CD4-positive, alpha-beta T cell treated with Interleukin-4 for 1 hour (primary cell): ENCODE data around the gene NKX1-1.

Source experiments
- DNase-seq, 2 donors: peaks; one replicate each; pipeline ENCODE4 v3.0.0-alpha.2; 2020 to 2022

Gene NKX1-1

DNA sequence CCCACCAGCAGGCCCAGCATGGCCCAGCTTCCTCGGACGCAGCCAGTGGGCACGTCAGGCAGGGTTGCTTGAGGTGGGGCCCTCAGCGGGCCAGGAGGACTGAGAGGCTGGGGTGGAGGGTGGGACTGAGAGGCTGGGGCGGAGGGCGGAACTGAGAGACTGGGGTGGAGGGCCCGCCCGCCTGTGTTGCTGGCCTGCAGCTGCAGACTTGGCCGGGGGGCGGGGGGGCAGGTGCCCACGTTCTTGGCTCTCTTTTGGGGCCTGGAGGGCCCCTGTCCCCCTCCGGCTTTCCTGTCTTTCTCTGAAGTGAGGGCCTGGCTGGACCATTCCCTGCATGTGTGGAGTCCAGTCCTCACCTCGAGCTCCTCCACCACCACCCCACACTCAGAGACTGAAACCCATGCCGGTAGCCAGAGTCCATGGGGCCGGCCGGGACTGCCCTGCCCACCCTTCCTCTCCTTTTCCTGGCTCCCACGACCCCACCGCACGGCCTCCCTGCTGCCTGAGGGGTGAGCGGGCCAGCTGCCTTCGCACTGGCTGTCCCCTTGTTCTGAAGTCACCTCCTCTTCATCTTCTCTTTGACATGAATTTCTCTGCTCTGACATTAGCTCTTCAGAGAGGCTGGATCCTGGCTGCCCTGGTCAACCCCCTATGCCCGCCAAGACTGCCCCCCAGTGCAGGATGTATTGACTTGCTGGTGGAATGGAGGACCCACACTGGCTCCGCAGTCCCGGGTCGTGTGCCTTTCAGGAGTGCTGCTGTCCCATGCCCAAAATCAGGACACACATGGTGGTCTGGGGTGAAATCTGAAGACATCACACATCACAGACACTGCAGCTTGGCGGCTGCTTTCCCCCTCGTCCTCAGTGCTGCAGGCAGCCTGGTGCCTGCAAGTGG is 10.1 kb upstream of the NKX1-1 start:
- no peak for DNase-seq

DNA sequence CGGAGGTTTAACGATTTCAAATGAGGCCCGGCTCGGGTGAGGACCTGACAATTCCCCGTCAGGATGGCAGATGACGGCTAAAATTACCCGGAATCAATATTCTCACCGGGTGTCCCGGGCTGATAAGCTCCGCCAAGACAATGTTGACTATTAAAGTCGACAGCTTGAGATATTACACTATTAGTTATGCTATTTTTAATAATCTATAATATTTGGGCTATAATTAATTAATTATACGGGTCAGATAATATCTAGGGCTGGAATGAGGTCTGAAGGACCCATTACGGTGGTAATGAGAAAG is 9.4 kb upstream of the NKX1-1 start:
- no peak for DNase-seq

DNA sequence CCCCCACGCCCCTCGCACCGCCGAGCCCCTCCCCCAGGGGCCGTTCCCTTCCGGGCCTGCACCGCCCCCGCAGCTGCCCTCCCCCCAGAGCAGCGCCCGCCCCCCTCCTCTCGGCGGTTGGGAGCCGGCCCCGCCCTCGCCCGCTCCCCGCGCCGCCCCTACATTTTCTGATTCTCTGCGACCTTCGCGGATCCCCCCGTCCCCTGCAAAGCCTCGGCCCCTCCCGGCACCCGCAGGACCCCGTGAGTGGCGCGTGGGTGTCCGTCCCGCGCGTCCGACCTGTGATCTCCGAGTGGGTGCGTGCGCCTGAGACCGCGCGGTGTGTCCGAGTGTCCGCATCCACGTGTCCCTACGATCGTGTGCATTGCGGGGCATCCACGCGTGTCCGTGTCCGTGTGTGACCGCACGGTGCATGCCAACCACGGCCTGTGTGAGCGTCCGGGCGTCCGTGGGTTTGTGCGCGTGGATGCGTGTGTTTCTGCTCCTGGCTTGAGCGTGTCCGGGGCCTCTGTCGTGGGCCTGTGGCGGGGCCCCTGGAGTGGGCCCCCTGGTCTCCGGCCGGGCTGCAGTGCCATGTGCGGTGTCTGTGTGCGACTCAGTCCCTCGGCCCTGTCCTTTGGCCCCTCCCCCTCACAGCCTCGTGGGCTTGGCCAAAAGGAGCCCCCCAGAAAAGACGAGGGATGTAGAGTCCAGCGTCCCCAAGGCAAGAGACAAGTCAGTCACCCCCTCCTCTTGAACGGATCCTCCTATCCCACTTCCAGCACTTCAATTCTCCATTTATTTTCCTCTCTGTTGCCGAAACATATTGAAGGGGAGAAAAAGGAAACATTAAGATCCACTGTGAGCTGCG is 8.8 kb upstream of the NKX1-1 start:
- DNase-seq = no peak

DNA sequence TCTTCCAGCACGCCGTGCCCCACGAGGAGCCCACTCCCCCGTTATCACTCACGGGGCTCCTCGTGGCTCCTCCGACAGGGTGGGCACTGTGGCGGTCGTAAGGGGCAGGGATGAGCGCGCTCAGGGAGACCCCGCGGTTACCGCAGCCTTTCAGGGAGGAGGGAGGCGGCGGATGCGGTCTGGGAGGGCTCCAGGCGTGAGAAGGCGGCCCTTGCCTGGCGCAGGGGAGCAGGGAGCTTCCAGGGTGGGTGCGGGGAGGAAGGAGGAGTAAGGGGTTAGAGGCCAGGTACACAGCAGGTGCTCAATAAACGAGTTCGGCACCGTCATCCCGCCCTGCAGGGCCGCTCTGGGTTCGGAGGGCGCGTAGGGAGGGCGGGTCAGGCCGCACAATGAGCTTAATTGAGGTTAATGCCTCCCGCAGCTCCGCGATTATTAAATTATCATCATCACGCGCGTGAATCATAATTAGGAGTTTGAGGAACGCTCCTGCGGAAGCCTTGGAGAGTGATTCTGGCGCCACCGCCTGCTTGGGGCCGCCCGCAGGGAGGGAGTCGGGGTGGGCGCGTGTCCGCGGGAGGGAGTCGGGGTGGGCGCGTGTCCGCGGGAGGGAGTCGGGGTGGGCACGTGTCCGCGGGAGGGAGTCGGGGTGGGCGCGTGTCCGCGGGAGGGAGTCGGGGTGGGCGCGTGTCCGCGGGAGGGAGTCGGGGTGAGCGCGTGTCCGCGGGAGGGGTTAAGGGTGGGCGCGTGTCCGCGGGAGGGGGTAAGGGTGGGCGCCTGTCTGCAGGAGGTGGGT is 7.6 kb upstream of the NKX1-1 start:
- DNase-seq = no peak

DNA sequence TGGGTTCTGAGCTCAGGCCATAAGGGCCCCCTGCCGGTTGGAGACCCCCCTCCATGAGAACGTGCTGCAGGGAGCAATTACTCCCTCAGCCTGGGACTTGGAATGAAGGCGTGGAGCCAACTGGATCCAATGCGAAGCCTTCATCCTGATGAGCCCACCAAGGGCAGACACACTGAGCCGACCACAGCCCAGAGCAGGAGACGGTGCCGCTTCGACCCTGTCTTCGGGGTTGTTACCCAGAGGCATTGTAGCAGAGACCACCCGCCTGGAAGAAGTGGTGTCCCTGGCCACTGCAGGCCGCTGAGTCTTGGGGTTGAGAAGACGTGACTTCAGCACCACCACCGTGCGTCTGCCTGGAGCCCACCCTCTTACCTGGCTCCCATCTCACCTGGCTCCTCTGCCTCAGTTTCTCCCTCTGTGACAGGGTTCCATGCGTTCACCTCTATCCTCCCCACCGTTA is 7.0 kb upstream of the NKX1-1 start:
- DNase-seq = no peak

DNA sequence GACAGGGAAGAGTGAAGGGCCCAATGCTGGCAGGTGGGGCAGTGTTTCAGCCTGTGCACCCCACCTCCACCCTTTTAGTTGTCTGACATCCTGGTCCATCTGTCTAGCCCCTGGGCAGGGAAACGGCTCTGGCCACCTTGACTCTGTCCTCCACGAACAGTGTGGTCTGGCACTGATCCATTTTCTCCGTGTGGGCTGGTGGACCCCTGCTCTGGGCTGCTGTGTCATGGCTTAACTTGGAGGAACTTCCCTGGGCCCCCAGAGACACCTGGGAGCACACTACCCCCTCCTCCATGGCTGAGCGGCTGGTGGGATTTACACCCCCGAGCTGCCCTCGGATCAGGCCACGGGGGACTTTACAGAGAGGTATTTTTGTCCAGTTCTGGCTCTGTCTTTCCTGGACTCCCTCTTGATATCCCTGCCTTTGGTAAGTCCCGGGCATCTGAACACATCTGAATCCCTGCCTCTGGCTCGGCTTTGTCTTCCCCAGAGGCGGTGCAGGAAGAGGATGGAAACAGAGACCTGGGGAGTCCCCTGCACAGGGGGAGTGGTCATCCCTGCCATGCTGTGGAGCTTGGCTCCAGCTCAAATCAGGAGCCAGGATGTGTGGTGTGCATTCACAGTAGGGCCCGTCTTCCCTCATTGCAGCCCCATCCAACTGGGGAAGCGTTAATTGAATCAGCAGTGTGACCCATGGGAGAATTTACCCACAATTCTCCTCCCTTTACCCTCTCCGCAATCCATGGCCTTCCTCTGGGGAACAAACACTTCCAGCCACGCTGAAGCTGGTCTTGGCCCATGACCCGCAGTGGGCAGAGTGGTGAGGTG is 6.3 kb upstream of the NKX1-1 start:
- no peak for DNase-seq

DNA sequence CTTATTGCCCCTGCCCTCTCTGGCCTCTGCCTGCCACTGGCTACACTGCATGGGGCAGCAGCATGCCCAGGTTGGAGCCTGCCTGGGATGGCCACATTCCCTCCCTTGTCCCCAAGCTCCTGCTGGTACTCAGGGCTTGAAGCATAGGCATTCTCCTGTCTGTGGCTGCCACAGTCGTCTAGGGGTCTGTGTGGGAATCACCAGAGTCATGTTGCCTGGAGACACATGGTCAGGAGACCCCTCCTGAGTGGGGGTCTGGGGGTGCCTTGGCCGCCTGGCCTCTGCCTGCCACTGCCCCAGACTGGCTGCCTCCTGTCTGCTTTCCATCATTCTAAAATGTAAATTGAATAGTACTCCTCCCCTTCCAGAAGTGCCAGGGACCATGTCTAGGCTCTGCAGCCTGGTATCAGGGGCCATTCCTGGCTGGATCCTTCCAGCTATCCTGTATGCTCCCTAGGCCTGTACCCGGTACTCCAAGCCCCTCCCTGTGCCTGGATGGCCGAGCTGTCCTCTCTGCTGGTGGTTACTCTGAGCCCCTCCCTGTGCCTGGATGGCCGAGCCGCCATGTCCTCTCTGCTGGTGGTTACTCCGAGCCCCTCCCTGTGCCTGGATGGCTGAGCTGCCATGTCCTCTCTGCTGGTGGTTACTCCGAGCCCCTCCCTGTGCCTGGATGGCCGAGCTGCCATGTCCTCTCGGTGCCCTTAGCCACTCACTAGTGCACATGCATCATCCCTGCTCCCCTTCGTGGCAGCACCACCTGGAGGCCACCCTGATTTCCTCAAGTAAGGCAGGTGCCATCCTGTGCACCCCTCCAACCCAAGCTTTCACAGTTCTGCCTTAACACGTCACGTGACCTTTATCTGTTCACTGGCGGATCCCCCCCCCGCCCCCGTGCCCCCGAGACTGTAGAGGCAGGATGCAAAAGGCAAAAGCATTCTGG is 5.5 kb upstream of the NKX1-1 start:
- DNase-seq = no peak

DNA sequence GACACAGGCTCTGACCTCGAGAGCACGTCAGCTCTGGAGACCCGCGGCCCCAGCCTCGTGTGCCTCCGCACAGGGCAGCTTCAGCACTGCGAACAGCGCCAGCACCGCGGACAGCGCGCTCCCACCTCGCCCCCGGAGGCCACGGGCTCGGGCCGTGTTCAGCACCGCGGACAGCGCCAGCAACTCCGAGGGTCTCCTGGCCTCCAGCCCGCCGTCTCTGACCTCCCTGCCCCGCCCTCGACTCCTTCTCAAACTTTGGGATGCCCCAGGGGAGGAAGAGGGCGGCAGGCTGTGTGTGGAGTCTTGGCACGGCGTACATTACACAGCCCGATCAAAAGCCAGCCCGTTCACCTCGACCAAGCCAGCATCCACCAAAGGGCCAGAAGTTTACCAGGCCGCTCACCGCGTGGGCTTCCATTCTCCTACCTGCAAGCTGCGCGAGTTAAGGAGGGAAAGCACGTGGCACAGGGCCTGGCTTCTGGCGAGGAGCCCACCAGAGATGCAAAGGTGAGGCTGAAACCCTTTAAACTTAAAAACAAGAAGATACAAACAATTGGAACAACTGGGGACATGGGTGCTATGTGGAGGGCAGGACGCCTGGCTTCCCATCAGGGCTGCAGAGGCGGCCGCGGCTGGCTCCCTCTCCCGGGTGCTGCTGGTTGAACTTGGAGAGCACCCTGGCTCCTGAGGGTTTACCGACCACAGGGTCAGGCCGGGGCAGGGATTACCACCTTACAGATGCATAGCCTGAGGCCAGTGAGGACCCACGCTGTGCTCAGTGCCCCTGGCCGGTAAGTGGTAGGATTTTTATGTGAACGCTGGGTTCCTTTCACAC is 4.5 kb upstream of the NKX1-1 start:
- DNase-seq = peak in 1 of 2 donors; percentile 33

DNA sequence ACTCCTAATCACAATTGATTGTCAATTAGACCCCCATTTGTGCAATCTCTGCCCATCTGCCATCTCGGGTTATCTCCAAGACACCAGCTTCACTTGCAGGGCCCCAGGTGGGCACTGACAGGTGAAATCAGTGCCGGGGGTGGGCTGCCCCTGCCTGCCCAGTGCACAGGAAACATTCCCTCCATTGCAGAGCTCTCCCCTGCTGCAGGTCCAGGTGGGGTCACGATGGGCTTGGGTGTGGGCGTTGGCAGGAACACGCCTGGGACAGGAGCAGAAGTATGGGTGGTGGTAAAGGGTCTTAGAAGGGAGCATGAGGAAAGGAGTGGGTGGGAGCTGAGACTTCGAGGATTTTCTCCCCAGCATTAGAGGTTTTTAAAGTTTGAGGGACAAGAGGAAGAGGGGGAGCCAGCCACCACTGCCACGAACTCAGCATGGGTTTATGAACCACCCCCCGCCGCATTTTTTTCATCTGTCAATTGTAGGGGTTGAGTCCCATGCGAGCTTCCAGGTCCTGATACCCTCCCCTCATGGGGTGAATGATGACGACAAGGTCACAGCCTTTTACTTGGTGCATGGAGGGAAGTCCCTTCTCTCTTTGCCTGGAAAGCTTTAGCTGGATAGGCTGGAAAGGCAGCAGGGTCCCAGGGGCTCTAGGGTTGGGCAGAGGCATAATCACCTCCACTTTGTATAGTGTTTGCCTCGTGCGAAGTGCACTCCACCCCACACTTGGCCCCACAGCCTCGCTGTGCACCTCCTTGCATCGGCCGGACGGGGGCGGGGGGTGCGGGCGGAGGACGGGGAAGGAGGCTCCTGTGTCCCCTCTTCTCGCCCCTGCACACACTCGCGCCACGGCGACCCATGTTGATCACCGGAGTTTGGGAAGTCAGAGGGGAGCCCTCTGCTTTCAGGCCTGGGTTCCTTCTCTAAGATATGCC is 3.5 kb upstream of the NKX1-1 start:
- no peak for DNase-seq

DNA sequence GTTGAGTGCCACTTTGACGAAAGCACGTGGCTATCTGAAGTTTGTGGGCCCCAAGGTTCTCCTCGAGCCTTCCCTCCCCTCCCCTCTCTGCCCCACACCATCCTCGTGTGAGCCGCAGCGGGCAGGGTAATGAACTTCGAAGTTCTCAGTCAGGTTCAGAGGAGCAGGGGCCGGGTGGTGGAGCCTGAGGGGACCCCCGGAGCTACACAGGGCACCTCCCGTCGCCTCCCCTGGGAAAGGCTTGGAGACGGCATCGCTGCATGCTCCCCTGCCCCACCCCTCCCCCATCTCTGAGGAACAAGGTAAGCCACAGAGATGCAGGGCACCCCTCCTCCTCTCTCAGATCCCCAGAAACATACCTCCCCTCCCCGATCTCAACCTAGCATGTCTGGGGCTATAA is 2.8 kb upstream of the NKX1-1 start:
- no peak for DNase-seq

DNA sequence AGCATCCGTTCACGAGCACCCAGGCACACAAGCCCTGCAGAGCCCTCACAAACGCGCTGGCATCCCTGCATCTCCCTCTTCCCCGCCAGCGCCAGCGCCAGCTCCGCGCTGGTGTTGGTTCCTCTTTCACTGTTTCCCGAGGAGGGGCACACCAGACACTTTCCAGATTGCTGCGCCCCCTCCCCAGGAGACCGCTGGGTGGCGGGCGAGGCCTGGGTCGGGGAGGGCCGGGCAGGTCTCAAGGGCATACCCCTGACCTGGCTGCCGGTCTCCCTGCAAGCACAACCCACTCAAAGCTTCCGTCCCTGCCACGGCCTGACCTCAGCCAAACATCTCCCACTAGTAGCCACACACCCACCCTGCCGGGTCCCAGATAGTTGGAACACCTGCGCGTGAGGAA is 2.2 kb upstream of the NKX1-1 start:
- no peak for DNase-seq

DNA sequence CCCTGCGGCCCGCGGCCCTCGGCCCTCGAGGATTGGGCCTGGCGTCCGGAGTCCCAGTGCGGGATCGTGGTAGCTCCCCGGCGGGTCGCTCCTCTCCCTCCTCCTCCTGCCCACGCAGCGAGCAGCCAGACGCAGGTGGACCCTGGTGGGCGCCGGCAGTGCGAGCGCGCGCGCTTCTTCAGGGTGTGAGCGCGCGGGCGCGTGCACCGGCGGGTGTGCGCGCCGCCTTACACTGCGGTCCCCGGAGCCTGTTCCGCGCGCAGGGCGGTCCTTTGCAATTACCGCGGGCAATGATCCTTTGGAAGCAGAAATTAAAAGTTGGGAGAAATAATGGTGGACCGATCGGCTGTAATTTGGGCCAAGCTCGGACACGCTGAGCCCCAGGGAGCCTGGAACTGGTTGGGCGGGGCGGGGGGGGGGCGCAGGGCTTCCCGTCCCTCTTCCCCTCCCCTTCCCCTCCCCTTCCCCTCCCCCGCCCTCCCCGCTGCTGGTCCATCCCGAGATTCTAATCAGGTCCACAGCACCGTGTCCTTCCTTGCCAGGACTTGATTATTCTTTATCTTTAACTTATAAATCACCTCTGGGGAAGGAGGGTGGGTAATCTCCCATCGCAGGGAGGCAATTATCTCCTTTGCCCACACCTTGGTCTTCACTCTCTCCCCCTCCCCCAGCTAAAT is 1.6 kb upstream of the NKX1-1 start:
- no peak for DNase-seq

DNA sequence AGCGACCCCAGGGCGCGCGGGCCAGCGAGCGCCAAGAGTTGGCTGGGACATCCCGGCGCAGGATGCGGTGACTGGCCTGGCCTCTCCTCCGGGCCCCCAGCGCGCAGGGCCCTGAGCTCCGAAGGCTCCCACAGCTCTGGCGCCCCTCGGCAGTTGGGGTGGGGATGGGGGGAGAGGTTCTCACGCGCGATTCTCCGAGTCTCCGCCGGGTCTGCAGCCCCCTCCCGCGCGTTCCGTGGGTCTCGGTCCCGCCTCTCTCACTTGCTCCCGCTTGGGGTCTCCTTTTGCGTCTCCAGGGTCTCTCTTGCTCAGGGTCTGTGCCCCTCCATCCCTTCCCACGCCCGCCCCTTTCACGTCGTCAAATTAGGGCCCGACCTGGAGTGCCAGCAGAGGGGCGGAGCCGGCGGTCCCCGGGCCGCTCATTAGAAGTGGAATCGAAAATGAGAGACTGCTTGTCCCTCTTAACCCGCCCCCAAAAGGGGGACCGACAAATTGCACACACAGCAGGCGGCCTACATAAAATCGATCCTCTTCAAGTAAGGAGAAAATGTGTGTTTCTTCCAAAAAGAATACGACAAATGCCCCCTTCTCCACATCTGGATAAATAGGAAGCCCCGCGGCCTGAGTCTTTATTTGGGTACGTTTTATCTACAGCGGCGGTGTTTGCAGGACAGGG is 877 bp upstream of the NKX1-1 start:
- no peak for DNase-seq

DNA sequence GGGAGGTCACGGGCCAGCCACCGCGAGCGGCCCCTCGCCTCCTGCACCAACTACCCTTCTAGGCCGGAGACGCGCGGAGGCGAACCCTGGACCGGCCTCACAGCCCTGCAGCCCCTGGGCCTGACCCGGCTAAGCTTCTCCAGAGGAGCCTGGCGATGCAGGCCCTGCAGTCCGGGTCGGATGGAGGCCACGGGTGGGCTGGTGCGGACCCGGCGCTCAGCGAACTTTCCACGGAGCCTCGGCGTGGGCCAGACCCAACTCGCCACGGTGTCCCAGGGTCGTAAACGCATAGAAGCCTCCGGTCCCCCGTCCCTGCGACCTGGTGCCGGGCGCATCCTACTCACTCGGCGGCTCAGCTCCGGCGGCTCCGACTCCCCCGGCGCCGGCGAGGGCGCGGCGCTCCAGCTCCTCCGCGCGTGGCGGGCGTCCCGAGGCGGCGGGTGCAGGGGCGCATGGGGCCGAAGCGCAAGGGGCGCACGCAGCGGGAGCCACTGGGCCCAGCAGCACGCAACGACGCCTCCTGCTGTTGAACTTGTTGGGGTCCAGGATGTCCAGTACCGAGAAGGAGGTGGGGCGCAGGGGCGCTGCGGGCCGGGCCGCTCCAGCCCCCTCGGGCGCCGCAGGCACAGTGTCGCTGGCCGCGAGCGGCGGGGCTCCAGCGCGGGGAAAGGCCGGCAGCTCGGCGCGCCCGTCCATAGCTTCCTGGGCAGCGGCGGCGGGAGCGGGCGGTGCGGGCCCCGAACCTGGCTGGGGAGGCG is 427 bp downstream of the NKX1-1 start:
- no peak for DNase-seq

DNA sequence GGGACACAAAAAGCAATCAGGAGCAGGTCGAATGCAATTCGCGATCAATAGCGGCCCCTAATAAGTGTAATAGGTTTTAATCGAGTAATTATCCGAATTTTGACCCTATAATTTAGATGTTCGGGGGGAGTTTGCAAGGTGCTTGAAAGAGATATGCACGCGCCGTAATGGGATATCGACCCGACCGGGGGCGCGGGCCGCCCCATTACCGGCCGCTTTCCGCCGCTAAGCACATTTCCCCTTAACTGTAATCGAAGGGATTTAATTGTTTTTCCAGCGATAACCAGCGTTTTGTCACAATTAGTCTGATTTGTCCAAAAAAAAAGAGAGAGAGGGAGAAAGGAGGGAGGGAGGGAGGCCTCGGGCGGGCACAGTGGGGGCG is 997 bp downstream of the NKX1-1 start:
- DNase-seq = no peak

DNA sequence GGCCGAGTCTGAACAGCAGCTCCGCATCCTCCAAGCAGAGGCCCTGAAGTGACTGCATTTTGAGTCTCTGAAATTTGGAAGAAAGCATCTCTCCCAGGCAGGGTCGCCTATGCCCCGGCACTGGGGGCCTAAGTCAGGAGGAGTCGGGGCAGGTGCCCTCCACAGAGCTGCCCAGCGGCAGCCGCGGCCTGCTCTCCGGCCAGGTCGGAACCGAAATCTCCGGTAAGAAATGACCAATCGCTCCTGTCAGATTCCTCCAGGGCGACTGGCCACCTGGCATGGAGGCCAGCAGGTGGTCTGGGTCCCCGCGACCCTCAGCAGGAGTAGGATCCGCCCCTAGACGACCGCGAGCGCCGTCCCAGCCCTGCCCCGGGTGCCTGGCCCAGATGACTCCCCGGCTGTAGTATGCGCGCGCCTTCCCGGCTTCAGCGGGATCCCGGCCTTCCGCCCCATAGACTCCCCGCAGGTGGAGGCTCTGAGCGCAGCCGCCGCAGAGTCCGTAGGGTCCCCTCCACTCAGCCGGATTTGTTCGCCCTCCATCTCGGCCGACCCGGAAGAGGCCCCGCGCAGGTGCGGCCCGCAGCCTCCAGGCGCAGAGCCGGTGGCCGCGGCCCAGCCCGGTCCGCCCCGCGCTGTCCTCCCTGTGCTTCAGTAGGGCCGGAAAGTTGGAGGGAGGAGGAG is 1.5 kb downstream of the NKX1-1 start:
- DNase-seq = no peak
